Measurements from ENCODE around the gene ESYT3.

The ESYT3 gene

GRCh38 chr3:138434276-138434874 lies at the start of gene ESYT3:
Gene ESYT3, plus strand, starts transcription at chr3:138434616. Its CDS starts 183 bp downstream, at chr3:138434799.
- DNase-seq = peak; percentile 60

GRCh38 chr3:138384976-138385375 lies 49.4 kb upstream of the ESYT3 start:
- no peak for DNase-seq

GRCh38 chr3:138389144-138389601 lies 45.2 kb upstream of the ESYT3 start:
- peak; percentile 66 for DNase-seq

GRCh38 chr3:138389841-138390581 lies 44.4 kb upstream of the ESYT3 start:
- DNase-seq = peak; percentile 97

- no peak for DNase-seq
Measured at GRCh38 chr3:138390582-138390932, 43.9 kb upstream of the ESYT3 start.

- DNase-seq = no peak
Measured at GRCh38 chr3:138394156-138394555, 40.3 kb upstream of the ESYT3 start.

GRCh38 chr3:138394686-138395085 lies 39.7 kb upstream of the ESYT3 start:
- no peak for DNase-seq

GRCh38 chr3:138395865-138396751 lies 38.3 kb upstream of the ESYT3 start:
- no peak for DNase-seq

- DNase-seq = no peak
Measured at GRCh38 chr3:138396752-138397410, 37.5 kb upstream of the ESYT3 start.

GRCh38 chr3:138397983-138398382 lies 36.4 kb upstream of the ESYT3 start:
- DNase-seq = no peak

- no peak for DNase-seq
Measured at GRCh38 chr3:138398791-138399575, 35.4 kb upstream of the ESYT3 start.

- DNase-seq = no peak
Measured at GRCh38 chr3:138399766-138400165, 34.6 kb upstream of the ESYT3 start.

- no peak for DNase-seq
Measured at GRCh38 chr3:138400651-138401070, 33.8 kb upstream of the ESYT3 start.

- DNase-seq = no peak
Measured at GRCh38 chr3:138401834-138402233, 32.6 kb upstream of the ESYT3 start.

GRCh38 chr3:138404121-138404520 lies 30.3 kb upstream of the ESYT3 start:
- no peak for DNase-seq

- DNase-seq = no peak
Measured at GRCh38 chr3:138405001-138405400, 29.4 kb upstream of the ESYT3 start.

GRCh38 chr3:138405486-138405885 lies 28.9 kb upstream of the ESYT3 start:
- DNase-seq = no peak

GRCh38 chr3:138406606-138407005 lies 27.8 kb upstream of the ESYT3 start:
- no peak for DNase-seq

GRCh38 chr3:138407236-138407907 lies 27.0 kb upstream of the ESYT3 start:
- no peak for DNase-seq

- peak; percentile 50 for DNase-seq
Measured at GRCh38 chr3:138408751-138409570, 25.5 kb upstream of the ESYT3 start.

Data from fibroblast of skin of right biceps (primary cell).